IMR-90 (cell line): ENCODE results near the gene CST5. TPM values are rescaled to one million over a fixed set of nuclear protein-coding genes. Genes with fewer than 3 reads are reported as not detected.
"Not testable (repeated sequence)": the region's sequence is repeated elsewhere in the genome, so short reads cannot be mapped to it uniquely, and the experiment has no call there.

Source experiments
- ATAC-seq: fragments of 200-7000 bp; cut with Tn5 transposase; 2 replicates; pipeline ENCODE4 v1.9.1; 2020; ENCODE audit warnings: low read depth, mild to moderate bottlenecking, moderate library complexity
- BruUV-seq: library from RNA; stranded (reverse); fragments of 400-500 nt; replicated peaks from 2 replicates; lab custom pipeline; 2021; lab: Mats Ljungman, UMichigan
- CTCF ChIA-PET: fragments of 300-600 bp; formaldehyde crosslinking; extraction: SDS; loops from one replicate; lab custom pipeline; 2021; ENCODE audit warnings: antibody characterized with exemption; lab: Yijun Ruan, JAX
- POLR2A ChIA-PET: fragments of 300-600 bp; sonication (Branson Sonifier 250); formaldehyde crosslinking; loops from one replicate; lab custom pipeline; 2022; ENCODE audit warnings: antibody characterized with exemption; ENCODE audit not compliant: unreplicated experiment; lab: Charles Lee
- DNase-seq: peaks from one replicate; pipeline ENCODE4 v3.0.0; 2013
- H2AFZ ChIP-seq: replicated peaks from 2 replicates; pipeline ENCODE3; 2013; ENCODE audit warnings: low read length, mild to moderate bottlenecking; ENCODE audit not compliant: poor library complexity
- H2AK5ac ChIP-seq: 2 replicates; pipeline ENCODE4 v1.6.1; 2013; ENCODE audit warnings: low read depth, low read length, inconsistent platforms
- H2AK9ac ChIP-seq: replicated peaks from 2 replicates; pipeline ENCODE3; 2013; ENCODE audit warnings: mild to moderate bottlenecking, low read depth, low read length, moderate library complexity; ENCODE audit not compliant: poor library complexity
- H2BK120ac ChIP-seq: 2 replicates; pipeline ENCODE4 v1.6.1; 2013; ENCODE audit warnings: low read depth, low read length, inconsistent platforms
- H2BK15ac ChIP-seq: 3 replicates; pipeline ENCODE4 v1.6.1; 2013; ENCODE audit warnings: low read depth, low read length, inconsistent platforms
- H2BK20ac ChIP-seq: 2 replicates; pipeline ENCODE4 v1.6.1; 2013; ENCODE audit warnings: low read depth, mild to moderate bottlenecking, inconsistent platforms, low read length, moderate library complexity
- H2BK5ac ChIP-seq: 2 replicates; pipeline ENCODE4 v1.6.1; 2013; ENCODE audit warnings: mild to moderate bottlenecking, low read depth, low read length, inconsistent platforms; ENCODE audit not compliant: poor library complexity, severe bottlenecking
- H3K14ac ChIP-seq: replicated peaks from 2 replicates; pipeline ENCODE4 v1.6.1; 2013; ENCODE audit warnings: low read depth, low read length, inconsistent platforms
- H3K18ac ChIP-seq: 2 replicates; pipeline ENCODE4 v1.6.1; 2013; ENCODE audit warnings: low read depth, low read length, control low read depth
- H3K23ac ChIP-seq: 2 replicates; pipeline ENCODE4 v1.6.1; 2013; ENCODE audit warnings: low read depth, low read length, inconsistent platforms
- H3K27ac ChIP-seq: 2 replicates; pipeline ENCODE4 v1.5.1; 2013; ENCODE audit warnings: mild to moderate bottlenecking, control low read depth, low read length; ENCODE audit not compliant: insufficient read depth
- H3K27me3 ChIP-seq: 2 replicates; pipeline ENCODE4 v1.6.1; 2013; ENCODE audit warnings: low read length; ENCODE audit not compliant: control insufficient read depth, insufficient read depth
- H3K36me3 ChIP-seq: 2 replicates; pipeline ENCODE4 v1.6.1; 2013; ENCODE audit warnings: low read length, mixed read lengths; ENCODE audit not compliant: control insufficient read depth, insufficient read depth
- H3K4ac ChIP-seq: 2 replicates; pipeline ENCODE4 v1.6.1; 2013; ENCODE audit warnings: low read depth, low read length, inconsistent platforms
- H3K4me1 ChIP-seq: 2 replicates; pipeline ENCODE4 v1.6.1; 2013; ENCODE audit warnings: low read length, mixed read lengths; ENCODE audit not compliant: control insufficient read depth, insufficient read depth
- H3K4me2 ChIP-seq: 2 replicates; pipeline ENCODE4 v1.6.1; 2013; ENCODE audit warnings: low read depth, mild to moderate bottlenecking, control low read depth, low read length, moderate library complexity
- H3K4me3 ChIP-seq: 2 replicates; pipeline ENCODE4 v1.5.1; 2013; ENCODE audit warnings: low read depth, mild to moderate bottlenecking, control low read depth, low read length, moderate library complexity; ENCODE audit not compliant: insufficient read depth
- H3K56ac ChIP-seq: 2 replicates; pipeline ENCODE4 v1.6.1; 2013; ENCODE audit warnings: low read length, inconsistent platforms; ENCODE audit not compliant: insufficient read depth; ENCODE audit errors: extremely low read depth
- H3K79me1 ChIP-seq, 2 experiments: 2 replicates each; pipeline ENCODE4 v1.6.1; 2013; ENCODE audit warnings: low read length in 2 of 2, inconsistent platforms in 1 of 2, low read depth in 1 of 2
- H3K9ac ChIP-seq: 2 replicates; pipeline ENCODE4 v1.6.1; 2013; ENCODE audit warnings: low read depth, low read length, control low read depth
- H3K9me1 ChIP-seq: 2 replicates; pipeline ENCODE4 v1.6.1; 2013; ENCODE audit warnings: low read length, inconsistent platforms; ENCODE audit not compliant: insufficient read depth
- H3K9me3 ChIP-seq: 2 replicates; pipeline ENCODE4 v1.6.1; 2013; ENCODE audit warnings: low read length; ENCODE audit not compliant: control insufficient read depth, insufficient read depth
- H4K20me1 ChIP-seq: 2 replicates; pipeline ENCODE4 v1.6.1; 2013; ENCODE audit warnings: low read length, inconsistent platforms; ENCODE audit not compliant: insufficient read depth
- H4K5ac ChIP-seq: 2 replicates; pipeline ENCODE4 v1.6.1; 2013; ENCODE audit warnings: mild to moderate bottlenecking, low read depth, low read length, control low read depth
- H4K8ac ChIP-seq, 2 experiments: 2 replicates each; pipeline ENCODE4 v1.6.1; 2013; ENCODE audit warnings: low read depth in 2 of 2, low read length in 2 of 2, control low read depth in 1 of 2, inconsistent platforms in 1 of 2
- H4K91ac ChIP-seq: 2 replicates; pipeline ENCODE4 v1.6.1; 2013; ENCODE audit warnings: low read depth, low read length, inconsistent platforms; ENCODE audit not compliant: insufficient read depth
- POLR2A ChIP-seq: IDR thresholded peaks from 2 replicates; pipeline ENCODE4 v1.6.1; 2012; ENCODE audit warnings: mild to moderate bottlenecking, low read depth, low read length
- WGBS, 2 experiments: methylation state at CpG; one replicate each; pipeline versions ENCODE4 v1.1.5 to v1.1.7; 2013; ENCODE audit warnings: missing lambda C conversion rate in 2 of 2; ENCODE audit not compliant: insufficient read length in 1 of 2; ENCODE audit errors: extremely low coverage in 2 of 2; 5-methylcytosine and 5-hydroxymethylcytosine counted together
- dilution Hi-C: fragments of 300-500 bp; cut with HindIII; formaldehyde crosslinking; loops from one replicate; pipeline ENCODE4 v1.14.3; 2018; ENCODE audit warnings: low sequenced_read_pairs; ENCODE audit not compliant: unreplicated experiment
- in situ Hi-C: fragments of 300-500 bp; cut with MboI; formaldehyde crosslinking; loops from 3 replicates; pipeline ENCODE4 v1.14.3; 2019; ENCODE audit warnings: low sequenced_read_pairs, inconsistent platforms, mixed read lengths
- intact Hi-C: fragments of 100-400 bp; cut with micrococcal nuclease; formaldehyde crosslinking; loops from 2 replicates; pipeline ENCODE4 v1.10.0; 2022
- polyA plus RNA-seq, 3 experiments: library from polyadenylated mRNA; depleted of rRNA; stranded (reverse); fragments of >200 nt; gene quantifications; 2 replicates each; pipeline ENCODE4 v1.2.3, GENCODE V29; 2012; ENCODE audit warnings: low replicate concordance in 1 of 3
- total RNA-seq: library from RNA; depleted of rRNA; stranded (reverse); fragments of >200 nt; gene quantifications from 2 replicates; pipeline ENCODE4 v1.2.3, GENCODE V29; 2012
- TF ChIP-seq, protein P1 (sequence below): fragments of 150-350 bp; IDR thresholded peaks from 2 replicates; pipeline ENCODE4 v1.6.1; 2016; ENCODE audit warnings: low read depth, mild to moderate bottlenecking, low read length, moderate library complexity, borderline replicate concordance

Gene CST5
- total and polyA plus RNA-seq, 2 of the 4 experiments (the other 2 are of a cell fraction), result not detected

DNA sequence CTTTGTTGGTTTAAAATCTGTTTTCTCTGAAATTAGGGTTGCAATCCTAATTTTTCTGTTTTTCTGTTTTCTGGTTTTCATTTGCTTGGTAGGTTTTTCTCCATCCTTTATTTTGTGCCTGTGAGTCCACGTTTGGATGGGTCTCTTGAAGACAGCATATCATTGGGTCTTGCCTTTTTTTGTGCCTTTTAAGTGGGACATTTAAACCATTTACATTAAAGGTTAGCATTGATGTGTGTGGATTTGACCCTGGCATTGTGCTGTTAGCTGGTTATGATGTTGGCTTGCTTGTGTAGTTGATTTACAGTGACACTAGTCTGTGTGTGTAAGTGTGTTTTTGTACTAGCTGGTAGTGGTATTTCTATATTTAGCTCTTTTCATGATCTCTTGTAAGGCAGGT lies 28.0 kb upstream of the CST5 start:
- dilution Hi-C loops, result no loop called here
- H3K9me3 ChIP-seq, result no peaks in the 10 kb centered on the region
- H4K20me1 ChIP-seq, result no peaks in the 10 kb centered on the region
- no peaks in the 10 kb centered on the region for H3K36me3 ChIP-seq
- H2AK9ac ChIP-seq, result no peak overlapping the region
- H3K56ac ChIP-seq, result no peak overlapping the region
- in situ Hi-C loops, result no loop called here
- intact Hi-C loops, result no loop called here
- WGBS, 2 experiments, result no CpG with 5 or more reads among the region's 1 CpG
- no peaks in the 10 kb centered on the region for H3K79me1 ChIP-seq
- H4K91ac ChIP-seq, result no peak overlapping the region
- CTCF ChIA-PET, result no interaction called here
- H4K8ac ChIP-seq, result no peak overlapping the region
- H3K4ac ChIP-seq, result no peak overlapping the region
- ATAC-seq (no peak), DNase-seq (no peak)
- no peak overlapping the region for H3K14ac ChIP-seq
- no peak overlapping the region for H2BK20ac ChIP-seq
- H2BK5ac ChIP-seq, result no peak overlapping the region
- POLR2A ChIA-PET, result no interaction called here
- H2AFZ ChIP-seq, result no peak overlapping the region
- H3K23ac ChIP-seq, result no peak overlapping the region
- no peak overlapping the region for H3K4me2 ChIP-seq
- no peak overlapping the region for H2AK5ac ChIP-seq
- no peaks in the 10 kb centered on the region for H3K9me1 ChIP-seq
- no peaks in the 10 kb centered on the region for H3K4me1 ChIP-seq
- no peak overlapping the region for H3K9ac ChIP-seq
- no peaks in the 10 kb centered on the region for H3K27me3 ChIP-seq
- no peak overlapping the region for H2BK120ac ChIP-seq
- H2BK15ac ChIP-seq, result no peak overlapping the region
- H3K27ac ChIP-seq, result no peak overlapping the region
- no peak overlapping the region for H4K5ac ChIP-seq
- TF ChIP-seq, protein P1, sequence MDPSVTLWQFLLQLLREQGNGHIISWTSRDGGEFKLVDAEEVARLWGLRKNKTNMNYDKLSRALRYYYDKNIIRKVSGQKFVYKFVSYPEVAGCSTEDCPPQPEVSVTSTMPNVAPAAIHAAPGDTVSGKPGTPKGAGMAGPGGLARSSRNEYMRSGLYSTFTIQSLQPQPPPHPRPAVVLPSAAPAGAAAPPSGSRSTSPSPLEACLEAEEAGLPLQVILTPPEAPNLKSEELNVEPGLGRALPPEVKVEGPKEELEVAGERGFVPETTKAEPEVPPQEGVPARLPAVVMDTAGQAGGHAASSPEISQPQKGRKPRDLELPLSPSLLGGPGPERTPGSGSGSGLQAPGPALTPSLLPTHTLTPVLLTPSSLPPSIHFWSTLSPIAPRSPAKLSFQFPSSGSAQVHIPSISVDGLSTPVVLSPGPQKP, result no peak
- no peak for TF ChIP-seq POLR2A
- no peak overlapping the region for H3K18ac ChIP-seq
- BruUV-seq, result no TSS peak
- H3K4me3 ChIP-seq, result no peak overlapping the region

DNA sequence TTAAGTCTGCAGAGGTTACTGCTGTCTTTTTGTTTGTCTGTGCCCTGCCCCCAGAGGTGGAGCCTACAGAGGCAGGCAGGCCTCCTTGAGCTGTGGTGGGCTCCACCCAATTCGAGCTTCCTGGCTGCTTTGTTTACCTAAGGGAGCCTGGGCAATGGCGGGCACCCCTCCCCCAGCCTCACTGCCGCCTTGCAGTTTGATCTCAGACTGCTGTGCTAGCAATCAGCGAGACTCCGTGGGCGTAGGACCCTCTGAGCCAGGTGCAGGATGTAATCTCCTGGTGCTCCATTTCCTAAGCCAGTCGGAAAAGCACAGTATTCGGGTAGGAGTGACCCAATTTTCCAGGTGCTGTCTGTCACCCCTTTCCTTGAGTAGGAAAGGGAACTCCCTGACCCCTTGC lies 22.8 kb upstream of the CST5 start:
- H2BK120ac ChIP-seq, H4K91ac ChIP-seq, H4K8ac ChIP-seq, H3K27ac ChIP-seq, H2BK15ac ChIP-seq, H3K9ac ChIP-seq, H4K5ac ChIP-seq, in situ Hi-C loops, intact Hi-C loops, DNase-seq, H2BK20ac ChIP-seq, H2BK5ac ChIP-seq, H2AK9ac ChIP-seq, H4K20me1 ChIP-seq, POLR2A ChIA-PET, H3K27me3 ChIP-seq, H3K9me3 ChIP-seq, H3K4me1 ChIP-seq, H3K23ac ChIP-seq, H3K14ac ChIP-seq, H3K56ac ChIP-seq, CTCF ChIA-PET, H3K4me3 ChIP-seq, dilution Hi-C loops, H3K79me1 ChIP-seq, BruUV-seq, H2AFZ ChIP-seq, H3K9me1 ChIP-seq, H3K18ac ChIP-seq, H2AK5ac ChIP-seq, H3K4me2 ChIP-seq, H3K36me3 ChIP-seq, ATAC-seq, H3K4ac ChIP-seq: not testable (repeated sequence)
- 33% methylated on average over 1 of the region's 8 CpGs; no CpG with 5 or more reads in 1 of the 2 experiments for WGBS, 2 experiments
